HTR-8/SVneo (cell line): Measurements from ENCODE around the gene IQCE.
A peak's percentile ranks its signal among the peaks of the same experiment; 100 is the strongest.
"Not testable (repeated sequence)": the region's sequence is repeated elsewhere in the genome, so short reads cannot be mapped to it uniquely, and the experiment has no call there.

Experiments used
- DNase-seq: peaks from one replicate; pipeline ENCODE4 v3.0.0; 2011; ENCODE audit warnings: low spot score, mixed read lengths; ENCODE audit not compliant: insufficient read length
- FAIRE-seq: peaks from 2 replicates; lab custom pipeline; 2011; peaks lifted over from hg19 to GRCh38; lab: Jason Lieb, UNC

The IQCE gene

DNA sequence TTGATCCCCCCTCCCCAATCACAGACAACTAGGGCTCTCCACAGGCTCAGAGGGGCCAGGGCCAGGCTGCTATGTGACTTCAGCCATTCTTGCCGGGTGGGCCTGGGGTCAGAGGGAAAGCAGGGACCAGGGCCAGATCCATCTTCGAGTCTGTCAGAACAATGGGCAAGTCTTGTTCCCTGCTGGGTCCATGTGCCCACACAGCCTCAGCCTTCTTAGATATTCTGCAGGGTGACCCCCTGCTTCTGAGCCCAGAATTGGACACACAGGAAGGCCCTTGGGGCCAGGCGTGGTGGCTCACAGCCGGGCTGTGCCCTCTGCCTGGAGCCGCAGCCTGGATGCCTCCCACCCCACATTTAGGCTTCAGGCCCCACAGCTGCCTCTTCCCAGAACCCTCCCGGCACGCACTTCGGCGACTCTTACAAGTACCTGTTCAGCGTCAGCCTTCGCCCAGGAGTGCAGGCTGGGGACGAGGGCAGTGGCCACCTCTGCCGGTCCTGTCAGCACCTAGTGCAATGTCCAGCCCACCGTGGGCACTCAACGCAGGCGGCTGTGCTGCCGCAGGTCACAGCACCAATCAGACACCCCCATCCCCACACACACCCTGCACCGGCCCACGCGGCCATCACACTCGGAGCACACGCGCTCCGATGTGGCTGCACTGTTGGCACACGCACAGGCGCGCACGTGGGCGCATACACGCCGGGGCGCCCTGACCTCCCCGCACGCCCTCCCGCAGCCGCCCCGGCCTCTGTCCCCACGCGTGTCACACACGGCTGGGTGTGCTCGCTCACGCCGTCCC, 27.6 kb upstream of the IQCE start:
- FAIRE-seq, result peak; percentile 49
- not testable (repeated sequence) for DNase-seq

DNA sequence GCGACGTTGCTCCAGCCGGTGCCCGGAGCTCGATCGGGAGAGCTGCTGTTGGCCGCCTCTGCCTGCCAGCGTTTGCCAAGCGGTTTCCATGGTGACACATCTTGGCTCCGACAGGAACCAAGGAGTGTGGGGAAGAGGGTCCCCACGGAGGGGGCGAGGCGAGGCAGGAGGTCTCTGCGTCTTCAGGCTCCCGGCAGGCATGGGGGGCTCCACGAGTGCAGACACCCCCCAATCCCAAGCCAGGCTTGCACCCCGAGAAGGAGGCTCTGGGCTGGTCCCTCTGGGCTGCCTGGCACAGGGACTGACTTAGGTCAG, 27.0 kb upstream of the IQCE start:
- not testable (repeated sequence) for DNase-seq, FAIRE-seq

DNA sequence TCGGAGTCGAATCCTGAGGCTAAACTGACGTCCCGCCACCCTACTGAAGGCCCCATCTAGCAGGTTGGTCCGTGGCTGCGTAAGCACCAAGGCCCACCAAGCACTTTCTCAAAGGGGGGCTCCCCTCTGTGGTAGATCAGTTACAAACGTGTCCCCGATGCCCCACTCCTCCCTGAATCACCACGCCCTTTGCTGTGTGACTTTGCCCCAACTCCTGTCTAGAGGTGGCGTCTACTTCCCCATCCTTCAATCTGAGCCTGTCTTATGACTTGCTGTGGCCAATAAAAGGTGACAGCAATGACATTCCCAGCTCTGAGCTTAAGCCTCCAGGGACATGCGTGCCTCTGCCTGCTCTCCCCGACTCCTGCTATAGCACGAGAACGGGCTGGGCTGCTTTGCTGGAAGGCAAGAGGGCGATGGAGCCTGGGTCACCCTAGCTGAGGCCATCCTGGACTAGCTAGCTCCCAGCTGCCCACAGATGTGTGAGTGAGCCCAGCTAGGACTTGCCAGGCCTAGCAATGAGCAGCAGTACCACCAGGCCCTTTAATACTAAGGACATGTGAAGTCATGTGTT, 26.5 kb upstream of the IQCE start:
- DNase-seq, result not testable (repeated sequence)
- peak; percentile 72 for FAIRE-seq

DNA sequence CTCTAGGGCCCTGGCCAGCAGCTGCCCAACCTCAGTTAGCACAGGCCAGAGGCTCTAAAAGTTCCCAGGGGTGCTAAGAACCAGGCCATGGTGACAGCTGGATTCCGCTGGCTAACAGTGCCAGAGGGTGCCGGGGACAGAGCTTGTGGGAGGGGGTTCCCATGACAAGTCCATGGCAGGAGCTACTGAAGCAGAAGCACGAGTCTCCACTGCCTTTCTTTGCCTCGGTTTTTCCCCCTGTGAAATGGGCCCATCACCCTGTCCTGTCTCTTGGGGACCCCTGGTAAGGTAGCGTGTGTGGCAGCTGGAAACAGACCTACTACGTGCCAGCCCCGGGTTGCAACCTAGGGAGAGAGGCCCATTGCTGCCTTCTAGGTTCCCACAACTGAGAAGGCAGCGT, 26.0 kb upstream of the IQCE start:
- FAIRE-seq, result peak; percentile 85
- not testable (repeated sequence) for DNase-seq

DNA sequence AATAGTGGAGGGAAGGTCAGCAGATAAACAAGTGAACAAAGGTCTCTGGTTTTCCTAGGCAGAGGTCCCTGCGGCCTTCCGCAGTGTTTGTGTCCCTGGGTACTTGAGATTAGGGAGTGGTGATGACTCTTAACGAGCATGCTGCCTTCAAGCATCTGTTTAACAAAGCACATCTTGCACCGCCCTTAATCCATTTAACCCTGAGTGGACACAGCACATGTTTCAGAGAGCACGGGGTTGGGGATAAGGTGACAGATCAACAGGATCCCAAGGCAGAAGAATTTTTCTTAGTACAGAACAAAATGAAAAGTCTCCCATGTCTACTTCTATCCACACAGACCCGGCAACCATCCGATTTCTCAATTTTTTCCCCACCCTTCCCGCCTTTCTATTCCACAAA, 25.2 kb upstream of the IQCE start:
- DNase-seq, FAIRE-seq: not testable (repeated sequence)

DNA sequence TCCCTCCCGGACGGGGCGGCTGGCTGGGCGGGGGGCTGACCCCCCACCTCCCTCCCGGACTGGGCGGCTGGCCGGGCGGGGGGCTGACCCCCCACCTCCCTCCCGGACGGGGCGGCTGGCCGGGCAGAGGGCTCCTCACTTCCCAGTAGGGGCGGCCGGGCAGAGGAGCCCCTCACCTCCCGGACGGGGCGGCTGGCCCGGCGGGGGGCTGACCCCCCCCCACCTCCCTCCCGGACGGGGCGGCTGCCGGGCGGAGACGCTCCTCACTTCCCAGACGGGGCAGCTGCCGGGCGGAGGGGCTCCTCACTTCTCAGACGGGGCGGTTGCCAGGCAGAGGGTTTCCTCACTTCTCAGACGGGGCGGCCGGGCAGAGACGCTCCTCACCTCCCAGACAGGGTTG, 24.6 kb upstream of the IQCE start:
- not testable (repeated sequence) for FAIRE-seq, DNase-seq

DNA sequence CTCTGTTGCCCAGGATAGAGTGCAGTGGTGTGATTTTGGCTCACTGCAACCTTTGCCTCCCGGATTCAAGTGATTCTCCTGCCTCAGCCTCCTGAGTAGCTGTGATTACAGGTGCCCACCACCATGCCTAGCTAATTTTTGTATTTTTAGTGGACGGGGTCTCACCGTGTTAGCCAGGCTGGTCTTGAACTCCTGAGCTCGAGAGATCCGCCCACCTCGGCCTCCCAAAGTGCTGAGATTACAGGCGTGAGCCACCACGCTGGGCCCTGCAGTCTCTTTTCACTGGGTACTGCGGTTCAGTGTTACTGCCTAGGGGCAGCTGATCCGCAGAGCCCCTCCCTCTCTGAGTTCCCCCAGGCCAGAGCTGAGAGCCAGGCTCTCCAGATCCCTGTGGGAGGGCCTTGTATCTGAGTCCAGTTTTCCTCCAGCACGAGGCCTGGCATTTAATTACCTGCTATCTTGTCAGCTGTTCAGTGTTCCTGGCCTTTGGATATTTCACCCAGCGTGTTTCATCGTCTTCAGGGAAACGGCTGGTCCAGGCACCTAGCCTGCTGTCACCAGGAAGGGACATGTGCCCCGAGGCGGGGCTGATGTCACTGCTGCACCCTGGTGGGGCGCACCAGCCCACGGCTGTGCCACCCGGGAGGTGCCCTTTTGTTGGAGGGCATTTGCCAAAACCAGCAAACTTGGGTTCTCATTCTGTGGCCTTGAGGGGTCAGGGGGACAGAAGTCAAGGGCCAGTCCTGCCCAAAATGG, 22.7 kb upstream of the IQCE start:
- not testable (repeated sequence) for DNase-seq, FAIRE-seq

DNA sequence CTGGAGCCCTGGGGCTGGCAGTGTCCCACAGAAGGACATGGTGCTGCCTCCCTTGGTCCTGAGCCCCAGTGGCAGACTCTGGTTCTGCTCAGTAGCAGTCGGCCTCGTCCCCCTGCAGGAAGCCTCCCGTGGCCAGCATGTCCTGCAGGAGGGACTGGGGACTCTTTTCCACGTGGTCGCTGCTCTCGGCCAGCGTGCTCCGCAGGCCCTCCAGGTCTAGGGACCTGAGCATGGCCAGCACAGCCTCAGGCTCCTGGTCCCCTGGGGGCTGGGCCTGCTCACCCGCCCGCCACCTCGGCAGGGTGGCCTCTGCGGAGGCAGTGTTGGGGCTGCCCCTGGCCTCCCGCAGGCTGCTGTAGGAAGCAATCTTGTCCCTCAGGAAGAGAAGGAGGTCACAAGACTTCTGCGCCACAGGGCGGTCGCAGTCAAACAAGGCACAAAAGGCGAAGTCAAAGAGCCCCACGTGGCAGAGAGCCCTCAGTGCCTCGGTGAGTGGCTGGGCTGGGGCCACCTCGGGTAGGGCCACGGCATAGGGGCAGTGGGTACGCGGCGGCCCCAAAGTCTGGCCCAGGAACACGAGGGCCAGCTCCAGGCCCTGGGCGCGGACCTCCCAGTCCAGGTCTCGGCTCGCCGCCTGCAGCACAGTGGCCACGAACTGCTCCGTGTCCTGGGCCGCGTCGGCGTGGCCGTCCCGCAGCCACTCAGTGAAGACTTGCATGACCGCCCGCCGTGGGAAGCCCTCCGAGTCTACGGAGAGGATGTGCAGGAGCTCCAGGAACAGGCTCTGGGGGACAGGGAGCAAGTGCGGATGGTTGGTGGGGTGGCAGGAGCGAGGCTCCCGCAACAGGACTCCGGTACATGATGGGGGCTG, 20.6 kb upstream of the IQCE start:
- peak; percentile 20 for FAIRE-seq
- DNase-seq, result no peak

DNA sequence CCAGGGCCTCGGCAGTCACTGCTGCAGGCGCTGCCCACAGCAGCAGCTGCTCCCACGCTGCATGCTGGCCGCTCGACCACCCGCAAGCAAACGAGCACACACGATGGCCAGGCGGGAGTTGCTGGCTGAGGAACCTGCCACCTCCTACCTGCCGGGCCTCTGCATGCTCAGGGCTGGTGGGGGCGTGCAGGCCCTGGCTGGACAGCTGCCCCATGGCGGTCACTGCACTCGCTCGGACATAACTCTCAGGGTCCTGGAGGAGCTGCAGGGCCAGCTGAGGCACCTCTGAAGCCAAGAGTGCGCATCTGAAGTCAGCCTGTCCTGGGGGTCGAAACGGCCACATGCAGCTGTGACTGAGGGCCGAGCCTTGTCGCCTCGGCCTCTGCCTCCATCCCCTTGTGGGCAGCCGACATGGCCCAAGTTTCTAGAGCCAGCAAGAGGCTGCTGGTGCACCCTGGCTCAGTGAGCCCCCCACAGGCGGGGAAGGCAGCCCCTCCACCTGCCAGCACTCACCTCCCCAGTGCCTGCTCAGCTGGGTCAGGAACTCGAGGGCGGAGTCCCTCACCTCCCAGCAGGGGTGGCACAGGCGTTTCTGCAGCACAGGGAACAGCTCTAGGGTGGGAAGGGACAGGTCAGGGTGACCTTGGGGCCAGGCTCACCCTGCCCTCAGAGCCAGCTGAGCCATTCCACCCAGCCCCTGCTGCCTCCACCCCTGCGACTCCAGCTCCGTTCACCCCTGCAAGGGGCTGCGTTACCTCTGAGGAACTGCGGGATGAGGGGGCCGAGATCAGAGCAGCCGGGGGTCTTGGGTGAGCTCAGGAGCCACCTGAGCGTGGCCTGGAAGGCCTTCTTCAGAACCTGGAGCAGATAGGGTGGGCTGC, 19.5 kb upstream of the IQCE start:
- no peak for DNase-seq
- peak; percentile 66 for FAIRE-seq

DNA sequence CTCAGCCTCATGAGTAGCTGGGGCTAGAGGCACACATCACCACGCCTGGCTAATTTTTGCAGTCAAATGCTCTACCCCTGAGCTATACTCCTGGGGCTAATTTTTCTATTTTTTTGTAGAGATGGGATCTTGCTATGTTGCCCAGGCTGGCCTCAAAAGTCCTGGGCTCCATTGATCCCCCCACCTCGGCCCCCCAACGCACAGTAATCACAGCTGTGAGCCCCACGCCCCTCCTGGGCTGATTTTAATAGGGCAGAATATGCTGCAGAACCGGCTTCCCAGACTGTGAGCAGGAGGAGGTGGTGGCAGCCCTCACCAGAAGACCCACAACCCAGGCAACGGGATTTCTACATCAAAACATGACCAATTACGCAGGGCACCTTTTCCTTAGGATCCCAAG, 18.6 kb upstream of the IQCE start:
- DNase-seq (no peak), FAIRE-seq (no peak)

DNA sequence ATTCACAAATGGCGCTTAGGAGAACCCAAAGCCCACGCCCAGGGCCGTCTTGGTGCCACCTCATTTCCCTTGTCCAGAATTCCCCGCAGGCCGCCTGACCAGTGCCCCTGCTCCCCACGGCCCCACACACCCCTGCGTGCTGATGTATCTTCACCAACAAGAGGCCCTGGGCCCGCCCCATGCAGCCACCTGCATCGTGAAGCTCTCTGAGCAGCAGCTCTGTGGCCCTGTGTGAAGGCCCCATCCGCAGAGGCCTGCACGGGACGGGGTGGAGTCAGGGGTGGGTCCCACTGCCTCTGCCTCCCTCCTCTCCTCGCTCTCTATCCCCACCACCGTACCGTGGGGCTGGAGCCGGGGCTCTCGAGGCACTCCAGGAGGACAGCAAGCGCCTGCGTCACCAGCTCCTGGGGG, 18.1 kb upstream of the IQCE start:
- FAIRE-seq (no peak), DNase-seq (no peak)

DNA sequence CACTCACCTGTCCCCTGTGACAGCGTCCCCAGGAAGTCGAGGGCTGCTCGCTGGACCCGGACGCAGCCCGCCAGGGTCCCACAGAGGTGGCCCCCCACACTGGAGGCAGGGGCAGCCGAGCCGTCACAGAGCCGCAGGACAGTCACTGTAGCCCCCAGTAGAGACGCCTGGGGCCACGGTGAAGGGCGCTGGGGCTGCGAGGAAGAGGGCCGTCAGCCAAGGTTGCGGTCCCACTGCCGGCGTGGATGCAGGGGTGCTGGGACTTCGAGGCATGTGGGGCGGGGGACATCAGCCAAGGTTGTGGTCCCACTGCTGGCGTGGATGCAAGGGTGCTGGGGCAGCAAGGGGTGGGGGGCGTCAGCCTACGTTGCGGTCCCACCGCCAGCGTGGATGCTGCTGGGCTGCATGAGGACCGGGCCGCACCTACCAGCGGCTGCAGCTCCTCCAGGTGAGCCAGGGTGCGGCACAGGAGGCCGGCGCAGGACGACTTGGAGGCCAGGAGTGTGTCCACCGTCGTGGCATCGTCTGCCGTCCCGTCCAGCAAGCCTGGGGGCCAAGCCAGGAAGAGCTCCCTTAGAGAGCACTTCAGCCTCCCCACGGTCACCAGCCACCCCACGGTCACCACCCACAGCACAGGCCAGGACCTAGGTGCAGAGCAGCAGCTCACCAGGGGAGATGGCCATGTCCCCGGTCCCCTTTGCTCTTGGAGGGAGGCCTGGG, 17.3 kb upstream of the IQCE start:
- FAIRE-seq (no peak), DNase-seq (no peak)

DNA sequence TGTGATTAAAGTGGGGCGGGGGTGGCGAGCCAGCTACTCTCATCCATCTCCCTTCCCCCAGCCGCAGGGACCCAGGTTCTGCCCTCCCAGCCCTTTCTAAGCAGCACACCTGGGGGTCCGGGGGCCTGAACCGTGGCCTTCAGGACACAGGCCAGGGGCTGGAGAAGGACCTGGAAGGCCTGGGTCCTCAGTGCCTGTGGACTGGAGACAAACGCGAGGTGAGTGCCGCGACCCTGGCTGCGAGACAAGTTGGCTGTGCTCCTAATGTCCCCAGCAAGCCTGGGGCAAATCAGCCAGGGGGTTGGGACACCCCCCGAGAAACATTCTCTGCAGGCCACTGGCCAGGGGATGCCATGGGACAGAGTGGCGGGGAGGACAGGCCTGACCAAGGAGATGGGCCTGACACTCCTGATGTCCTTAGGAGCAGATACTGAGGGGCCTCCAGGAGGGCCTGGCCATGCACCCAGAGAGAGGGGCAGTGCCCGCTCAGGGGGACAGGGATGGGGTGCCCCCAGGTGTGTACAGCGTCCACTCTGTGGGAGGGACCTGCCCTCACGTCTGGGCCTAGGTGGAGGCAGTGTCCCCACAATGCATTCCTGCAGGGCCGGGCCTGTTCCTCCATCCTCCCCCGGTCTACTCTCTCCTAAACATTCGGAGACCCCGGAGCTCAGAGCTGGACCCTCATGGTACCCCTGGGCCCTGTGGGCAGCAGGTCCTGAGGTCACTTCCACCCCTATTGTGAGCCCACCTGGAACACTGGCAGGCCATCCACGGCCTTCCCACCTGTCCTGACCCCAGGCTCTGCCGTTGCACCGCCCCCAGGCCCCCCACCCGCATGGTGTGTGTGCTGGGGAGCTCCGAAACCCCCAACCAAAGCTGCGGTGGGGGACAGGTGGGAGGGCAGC, 16.5 kb upstream of the IQCE start:
- DNase-seq (no peak), FAIRE-seq (no peak)

DNA sequence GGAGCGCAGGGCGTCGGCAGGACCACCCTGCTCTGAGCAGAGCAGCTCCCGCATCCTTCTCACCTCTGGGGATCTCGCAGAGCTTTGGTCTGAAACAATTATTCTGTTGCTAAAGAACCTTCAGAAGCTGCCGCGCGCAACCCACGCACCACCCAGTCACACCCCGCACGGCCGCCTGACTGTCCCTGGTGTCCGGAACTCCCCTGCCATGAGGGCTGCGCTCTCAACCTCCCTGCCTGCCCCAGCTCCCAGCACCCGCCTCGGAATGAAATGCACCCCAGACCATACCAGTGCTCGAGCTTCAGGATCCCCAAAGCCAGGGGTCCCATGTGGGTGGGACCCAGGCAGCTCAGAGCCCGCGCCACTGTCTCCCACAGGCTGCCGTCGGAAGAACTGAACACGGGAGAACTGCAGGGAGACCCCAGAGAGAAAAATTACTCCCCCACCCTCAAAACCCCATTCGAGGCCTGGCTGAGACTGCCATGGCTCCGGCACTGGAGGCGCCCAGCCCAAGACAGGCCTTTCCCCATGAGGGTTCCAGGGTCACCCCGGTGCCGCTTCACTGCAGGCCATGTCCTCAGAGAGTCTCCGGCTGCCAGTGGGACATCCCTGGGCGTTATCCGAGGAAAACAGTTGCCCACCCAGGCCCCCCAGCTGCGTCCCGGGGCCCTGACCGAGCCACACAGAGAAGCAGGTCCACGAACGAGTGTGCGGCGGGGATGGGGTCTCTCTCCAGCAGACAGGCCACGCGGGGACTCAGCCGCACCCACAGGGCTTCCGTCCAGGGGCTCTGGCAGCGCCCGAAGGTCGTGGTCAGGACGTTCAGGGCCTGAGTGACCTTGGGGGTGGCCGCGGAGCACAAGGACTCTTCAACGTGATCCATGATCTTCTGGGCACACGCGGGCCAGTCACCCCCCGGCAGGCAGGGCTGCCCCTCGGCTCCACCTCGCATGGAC, 15.6 kb upstream of the IQCE start:
- FAIRE-seq (no peak), DNase-seq (no peak)

DNA sequence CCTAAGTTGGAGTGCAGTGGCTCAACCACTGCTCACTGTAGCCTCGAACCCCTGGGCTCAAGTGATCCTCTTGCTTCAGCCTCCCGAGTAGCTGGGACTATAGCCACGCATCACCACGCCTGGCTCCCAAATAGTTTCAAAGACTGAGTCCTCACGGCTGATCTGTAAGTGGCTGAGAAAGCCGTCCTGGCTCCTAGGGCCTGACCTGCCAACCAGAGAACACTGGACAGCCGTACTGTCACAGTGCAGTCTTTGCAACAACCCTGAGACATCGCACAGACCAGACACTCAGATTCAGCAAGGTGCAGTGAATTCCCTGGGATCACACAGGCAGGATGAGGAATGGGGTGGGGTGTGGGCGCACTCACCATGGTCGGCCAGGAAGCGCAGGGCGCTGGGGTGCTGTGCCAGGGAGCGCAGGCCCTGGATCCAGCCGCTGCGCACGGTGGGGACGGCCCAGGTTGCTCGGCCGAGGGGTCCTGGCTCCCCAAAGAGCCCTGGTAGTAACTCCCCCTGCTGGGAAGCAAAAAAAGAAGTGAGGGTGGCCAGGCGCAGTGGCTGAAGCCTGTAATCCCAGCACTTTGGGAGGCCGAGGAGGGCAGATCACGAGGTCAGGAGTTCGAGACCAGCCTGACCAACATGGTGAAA, 14.1 kb upstream of the IQCE start:
- FAIRE-seq (no peak), DNase-seq (no peak)

DNA sequence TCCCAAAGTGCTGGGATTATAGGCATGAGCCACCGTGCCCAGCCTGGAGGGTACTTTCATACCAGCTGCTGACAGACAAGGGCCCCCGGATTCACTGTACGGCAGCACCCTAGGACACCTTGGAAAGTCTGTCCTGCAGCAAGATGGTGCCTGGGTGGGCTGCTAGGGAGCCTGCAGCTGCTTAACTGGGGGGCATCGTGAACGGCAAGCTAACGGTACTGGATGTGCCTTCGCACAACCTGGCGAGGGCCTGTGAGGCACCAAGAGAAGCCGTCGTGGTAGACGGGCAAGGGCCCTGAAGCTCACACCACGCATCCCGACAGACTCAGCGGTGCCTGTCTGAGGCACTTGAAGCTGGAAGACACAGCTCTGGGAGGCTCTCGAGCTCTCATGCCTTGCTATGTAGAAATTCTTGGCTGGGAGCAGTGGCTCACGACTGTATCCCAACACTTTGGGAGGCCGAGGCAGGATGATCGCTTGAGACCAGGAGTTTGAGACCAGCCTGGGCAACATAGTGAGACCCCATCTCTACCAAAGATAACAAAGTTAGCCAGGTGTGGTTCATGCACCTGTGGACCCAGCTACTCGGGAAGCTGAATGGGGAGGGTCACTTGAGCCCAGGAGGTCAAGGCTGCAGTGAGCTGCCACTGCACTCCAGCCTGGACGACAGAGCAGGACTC, 12.9 kb upstream of the IQCE start:
- FAIRE-seq, result peak; percentile 68

More for the DNA sequence above, 12.9 kb upstream of the IQCE start:
- no peak for DNase-seq
